ENCODE data around the gene HOMER2. TPM values are rescaled to one million over a fixed set of nuclear protein-coding genes. Genes with fewer than 3 reads are reported as not detected.

The HOMER2 gene
- total and polyA plus RNA-seq, 12 donors, result 12.3 to 64.4 (median 43.2) TPM

GRCh38 chr15:82969353-82969752 is 16.8 kb upstream of the HOMER2 start:
- no peak overlapping the region for H3K4me3 ChIP-seq
- H3K27me3 ChIP-seq, result no peaks in the 10 kb centered on the region
- 83 to 84% methylated on average over 7 of the region's 7 CpGs for WGBS, 2 donors
- no peak overlapping the region for H3K27ac ChIP-seq
- no peaks in the 10 kb centered on the region for H3K9me3 ChIP-seq
- peaks cover 0 to 25% (median 5%) of the 10 kb centered on the region in 9 donors for H3K4me1 ChIP-seq
- no peaks in the 10 kb centered on the region for H3K36me3 ChIP-seq
- TF ChIP-seq, protein P1, sequence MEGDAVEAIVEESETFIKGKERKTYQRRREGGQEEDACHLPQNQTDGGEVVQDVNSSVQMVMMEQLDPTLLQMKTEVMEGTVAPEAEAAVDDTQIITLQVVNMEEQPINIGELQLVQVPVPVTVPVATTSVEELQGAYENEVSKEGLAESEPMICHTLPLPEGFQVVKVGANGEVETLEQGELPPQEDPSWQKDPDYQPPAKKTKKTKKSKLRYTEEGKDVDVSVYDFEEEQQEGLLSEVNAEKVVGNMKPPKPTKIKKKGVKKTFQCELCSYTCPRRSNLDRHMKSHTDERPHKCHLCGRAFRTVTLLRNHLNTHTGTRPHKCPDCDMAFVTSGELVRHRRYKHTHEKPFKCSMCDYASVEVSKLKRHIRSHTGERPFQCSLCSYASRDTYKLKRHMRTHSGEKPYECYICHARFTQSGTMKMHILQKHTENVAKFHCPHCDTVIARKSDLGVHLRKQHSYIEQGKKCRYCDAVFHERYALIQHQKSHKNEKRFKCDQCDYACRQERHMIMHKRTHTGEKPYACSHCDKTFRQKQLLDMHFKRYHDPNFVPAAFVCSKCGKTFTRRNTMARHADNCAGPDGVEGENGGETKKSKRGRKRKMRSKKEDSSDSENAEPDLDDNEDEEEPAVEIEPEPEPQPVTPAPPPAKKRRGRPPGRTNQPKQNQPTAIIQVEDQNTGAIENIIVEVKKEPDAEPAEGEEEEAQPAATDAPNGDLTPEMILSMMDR (IDR thresholded peaks at IDR 0.05), result no peak
- no peak for ATAC-seq
- intact Hi-C loops (cut with DNase I), result no loop called here
- DNase-seq, result no peak

DNA sequence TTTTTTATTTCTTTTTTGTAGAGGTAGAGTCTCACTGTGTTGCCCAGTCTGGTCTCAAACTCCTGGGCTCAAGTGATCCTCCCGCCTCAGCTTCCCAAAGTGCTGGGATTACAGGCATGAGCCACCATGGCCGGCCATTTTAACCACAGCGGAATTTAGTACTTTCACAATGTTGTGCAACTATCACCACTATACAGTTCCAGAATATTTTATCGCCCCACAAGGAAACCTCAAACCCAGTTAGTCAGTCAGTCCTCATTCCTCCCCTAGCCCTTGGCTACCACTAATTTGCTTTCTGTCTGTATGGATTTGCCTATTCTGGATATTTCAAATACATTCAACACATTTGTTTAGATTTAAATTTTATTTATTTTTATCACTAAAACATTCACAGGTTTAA is 15.5 kb upstream of the HOMER2 start:
- TF ChIP-seq, protein P1 (IDR thresholded peaks at IDR 0.05), result no peak
- H3K9me3 ChIP-seq, result no peaks in the 10 kb centered on the region
- peaks cover 0 to 37% (median 5%) of the 10 kb centered on the region in 9 donors for H3K4me1 ChIP-seq
- H3K4me3 ChIP-seq, result no peak overlapping the region
- no peaks in the 10 kb centered on the region for H3K36me3 ChIP-seq
- no peaks in the 10 kb centered on the region for H3K27me3 ChIP-seq
- H3K27ac ChIP-seq, result no peak overlapping the region
- 88 to 92% methylated on average over 4 of the region's 4 CpGs for WGBS, 2 donors
- no peak for DNase-seq
- no peak for ATAC-seq
- intact Hi-C loops (cut with DNase I), result no loop called here

DNA sequence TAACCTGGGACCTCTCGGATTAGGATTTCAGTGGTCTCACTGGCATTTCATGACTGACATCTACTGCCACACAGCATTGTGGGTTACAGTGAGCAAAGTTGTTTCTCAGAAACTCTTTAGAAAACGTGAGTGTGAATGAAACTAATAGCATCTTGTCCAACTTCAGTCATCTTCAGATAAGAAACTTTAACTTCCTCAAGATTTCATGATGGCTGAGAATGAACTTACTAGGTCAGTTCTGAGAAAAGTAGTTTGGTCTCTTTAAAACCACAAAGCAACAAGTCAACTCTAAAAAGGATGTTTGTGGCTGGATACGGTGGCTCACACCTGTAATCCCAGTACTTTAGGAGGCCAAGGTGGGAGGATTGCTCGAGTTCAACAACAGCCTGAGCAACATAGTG is 14.2 kb upstream of the HOMER2 start:
- H3K36me3 ChIP-seq, result no peaks in the 10 kb centered on the region
- WGBS, 2 donors, result 72 to 77% methylated on average over 4 of the region's 4 CpGs
- intact Hi-C loops (cut with DNase I), result no loop called here
- TF ChIP-seq, protein P1 (IDR thresholded peaks at IDR 0.05), result no peak
- H3K27me3 ChIP-seq, result no peaks in the 10 kb centered on the region
- no peak overlapping the region for H3K27ac ChIP-seq
- ATAC-seq (no peak), DNase-seq (no peak)
- no peak overlapping the region for H3K4me3 ChIP-seq
- H3K9me3 ChIP-seq, result no peaks in the 10 kb centered on the region
- H3K4me1 ChIP-seq, result peaks cover 0 to 33% (median 5%) of the 10 kb centered on the region in 9 donors

- intact Hi-C loops (cut with DNase I), result no loop called here
These were observed 12.4 kb upstream of the HOMER2 start for GRCh38 chr15:82964890-82965289.

More at GRCh38 chr15:82964890-82965289, 12.4 kb upstream of the HOMER2 start:
- Histone ChIP-seq H3K36me3 (no peaks in the 10 kb centered on the region), H3K4me3 (no peak overlapping the region), H3K27ac (no peak overlapping the region), H3K4me1 (peaks cover 0 to 19% (median 3%) of the 10 kb centered on the region in 9 donors), H3K9me3 (no peaks in the 10 kb centered on the region), H3K27me3 (no peaks in the 10 kb centered on the region)
- WGBS, 2 donors, result 94 to 95% methylated on average over 5 of the region's 5 CpGs
- DNase-seq (no peak), ATAC-seq (no peak)
- TF ChIP-seq, protein P1 (IDR thresholded peaks at IDR 0.05), result no peak

All from heart right ventricle (tissue), 16 donors.